Body of pancreas (tissue), 4 donors: ENCODE results near the gene IFT122. TPM values are rescaled to one million over a fixed set of nuclear protein-coding genes. Genes with fewer than 3 reads are reported as not detected.

Experiments
- ATAC-seq: fragments of 150-250 bp; one replicate; pipeline ENCODE4 v1.9.1; 2016
- DNase-seq, 4 donors: peaks; one replicate each; pipeline ENCODE4 v3.0.0-alpha.2; 2019
- H3K27ac ChIP-seq, 4 donors: fragments of 200-600 bp; sonication (generic); 1 replicate in 3 of 4; 2 replicates in 1 of 4; pipeline versions ENCODE4 v1.5.1 to v1.6.1; 2016 to 2019; ENCODE audit warnings: mild to moderate bottlenecking in 1 of 4, mixed read lengths in 1 of 4, moderate library complexity in 1 of 4
- H3K27me3 ChIP-seq, 2 donors: fragments of 200-600 bp; sonication (generic); one replicate each; pipeline ENCODE4 v1.6.0; 2016; ENCODE audit warnings: mild to moderate bottlenecking in 1 of 2
- H3K36me3 ChIP-seq, 2 donors: fragments of 200-600 bp; sonication (generic); replicated peaks in 1 of 2; 2 replicates each; pipeline ENCODE4 v1.5.1; 2016; ENCODE audit warnings: low read depth in 2 of 2; ENCODE audit not compliant: insufficient read depth in 1 of 2
- H3K4me1 ChIP-seq: fragments of 200-600 bp; sonication (generic); one replicate; pipeline ENCODE4 v1.6.0; 2016
- H3K4me3 ChIP-seq, 2 donors: fragments of 200-600 bp; sonication (generic); 1 replicate in 1 of 2; 2 replicates in 1 of 2; pipeline ENCODE4 v1.5.1; 2016 to 2019
- H3K9me3 ChIP-seq, 3 donors: fragments of 200-600 bp; sonication (generic); 1 replicate in 2 of 3; 2 replicates in 1 of 3; pipeline ENCODE4 v1.5.1; 2016
- POLR2A ChIP-seq, 3 donors: fragments of 450-650 bp; IDR thresholded peaks; one replicate each; pipeline ENCODE4 v1.6.1; 2016; ENCODE audit warnings: antibody characterized with exemption in 3 of 3, mild to moderate bottlenecking in 2 of 3
- WGBS, 2 donors: methylation state at CpG; one replicate each; pipeline ENCODE4 v1.1.5; 2017; 5-methylcytosine and 5-hydroxymethylcytosine counted together
- intact Hi-C: fragments of 100-400 bp; cut with DNase I; formaldehyde crosslinking; loops from one replicate; pipeline ENCODE4 v1.15.1; 2023
- total RNA-seq, 2 donors: library from RNA; depleted of rRNA; stranded (reverse); fragments of >200 nt; gene quantifications; one replicate each; pipeline ENCODE4 v1.1.0, GENCODE V29; 2016
- TF ChIP-seq, protein P1 (sequence below), 7 experiments: fragments of 450-650 bp in 4 of 7; fragments of 200-600 bp in 3 of 7; sonication (generic) in 3 of 7; IDR thresholded peaks; one replicate each; pipeline ENCODE4 v1.5.1; 2016 to 2019; ENCODE audit warnings: antibody characterized with exemption in 7 of 7

IFT122 gene
- total RNA-seq, 2 donors from 2014 or later, result 10.5 to 34.8 TPM

DNA sequence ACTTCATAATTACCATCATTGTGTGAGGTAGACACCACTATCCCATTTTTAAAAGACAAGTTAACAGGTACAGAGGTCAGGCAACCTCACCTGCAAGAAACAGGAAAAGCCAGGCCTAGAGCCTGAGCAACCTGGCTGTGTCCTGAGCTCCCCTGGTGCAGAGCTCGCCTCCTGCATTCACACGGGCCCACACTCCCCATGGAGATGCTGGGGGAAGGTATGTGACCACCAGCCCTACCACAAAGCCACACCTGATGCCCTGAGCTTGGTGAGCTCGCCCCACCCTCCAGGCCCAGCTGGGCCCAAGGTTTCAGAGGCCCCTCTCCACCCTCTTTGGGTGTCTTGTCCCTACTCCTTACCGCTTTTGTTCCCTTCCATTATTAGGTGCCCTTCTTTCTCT is 10.4 kb upstream of the IFT122 start:
- DNase-seq, result no peak
- Histone ChIP-seq H3K9me3 (no peaks in the 10 kb centered on the region), H3K36me3 (peaks cover 0 to 22% of the 10 kb centered on the region in 2 donors), H3K27me3 (no peaks in the 10 kb centered on the region), H3K4me3 (no peak overlapping the region), H3K4me1 (peaks cover 18% of the 10 kb centered on the region), H3K27ac (peak overlapping the region in 2 of 4 donors; percentile 68 to 73)
- no peak for TF ChIP-seq POLR2A (IDR thresholded peaks at IDR 0.05)
- TF ChIP-seq, protein P1, sequence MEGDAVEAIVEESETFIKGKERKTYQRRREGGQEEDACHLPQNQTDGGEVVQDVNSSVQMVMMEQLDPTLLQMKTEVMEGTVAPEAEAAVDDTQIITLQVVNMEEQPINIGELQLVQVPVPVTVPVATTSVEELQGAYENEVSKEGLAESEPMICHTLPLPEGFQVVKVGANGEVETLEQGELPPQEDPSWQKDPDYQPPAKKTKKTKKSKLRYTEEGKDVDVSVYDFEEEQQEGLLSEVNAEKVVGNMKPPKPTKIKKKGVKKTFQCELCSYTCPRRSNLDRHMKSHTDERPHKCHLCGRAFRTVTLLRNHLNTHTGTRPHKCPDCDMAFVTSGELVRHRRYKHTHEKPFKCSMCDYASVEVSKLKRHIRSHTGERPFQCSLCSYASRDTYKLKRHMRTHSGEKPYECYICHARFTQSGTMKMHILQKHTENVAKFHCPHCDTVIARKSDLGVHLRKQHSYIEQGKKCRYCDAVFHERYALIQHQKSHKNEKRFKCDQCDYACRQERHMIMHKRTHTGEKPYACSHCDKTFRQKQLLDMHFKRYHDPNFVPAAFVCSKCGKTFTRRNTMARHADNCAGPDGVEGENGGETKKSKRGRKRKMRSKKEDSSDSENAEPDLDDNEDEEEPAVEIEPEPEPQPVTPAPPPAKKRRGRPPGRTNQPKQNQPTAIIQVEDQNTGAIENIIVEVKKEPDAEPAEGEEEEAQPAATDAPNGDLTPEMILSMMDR (IDR thresholded peaks at IDR 0.05), result no peak
- ATAC-seq, result no peak
- intact Hi-C loops, result no loop called here
- 74 to 87% methylated on average over 4 of the region's 4 CpGs for WGBS, 2 donors

DNA sequence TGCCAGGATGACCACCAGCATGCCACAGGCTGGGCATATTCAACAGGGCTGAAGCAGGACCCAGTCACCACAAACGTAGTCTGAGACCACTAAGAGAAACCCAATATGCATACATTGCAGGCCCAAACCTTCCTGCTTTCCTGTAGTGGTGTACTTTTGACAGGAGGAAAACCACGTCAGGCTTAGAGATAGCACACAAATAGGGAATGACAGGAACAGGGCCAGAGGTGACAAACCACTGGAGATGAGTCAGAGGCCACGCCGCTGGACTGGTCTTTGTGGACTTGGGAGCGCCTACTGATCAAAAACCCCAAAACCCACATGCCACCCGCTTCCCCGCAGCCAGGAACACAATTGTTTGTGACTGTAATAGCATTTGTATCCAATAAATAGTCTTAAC is 8.0 kb upstream of the IFT122 start:
- intact Hi-C loops, result no loop called here
- H3K36me3 ChIP-seq, result peaks cover 0 to 22% of the 10 kb centered on the region in 2 donors
- H3K9me3 ChIP-seq, result no peaks in the 10 kb centered on the region
- H3K27me3 ChIP-seq, result no peaks in the 10 kb centered on the region
- DNase-seq, result no peak
- H3K4me1 ChIP-seq, result peaks cover 40% of the 10 kb centered on the region
- TF ChIP-seq, protein P1 (IDR thresholded peaks at IDR 0.05), result no peak
- TF ChIP-seq POLR2A (IDR thresholded peaks at IDR 0.05), result no peak
- H3K27ac ChIP-seq, result no peak overlapping the region
- no peak for ATAC-seq
- H3K4me3 ChIP-seq, result no peak overlapping the region
- 82 to 97% methylated on average over 7 of the region's 7 CpGs for WGBS, 2 donors

DNA sequence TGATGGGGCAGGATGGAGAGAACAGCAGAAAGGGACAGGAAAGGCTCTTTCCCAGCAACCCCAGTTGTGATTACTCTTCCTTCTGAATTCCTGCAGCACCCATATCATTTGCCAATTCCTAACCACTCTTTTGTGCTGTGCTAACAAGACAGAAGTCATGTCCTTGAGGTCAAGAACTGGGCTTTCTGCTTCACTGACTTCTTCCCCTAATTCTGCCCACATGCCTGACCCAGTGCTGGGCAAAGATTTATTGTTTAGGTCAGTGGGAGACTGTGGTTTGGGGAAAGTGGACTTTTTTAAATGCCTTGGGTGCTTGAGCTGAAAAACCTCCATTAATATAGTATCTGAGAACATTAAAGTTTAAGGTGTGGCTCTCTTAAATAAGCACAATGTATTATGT is 7.4 kb upstream of the IFT122 start:
- no peak for ATAC-seq
- intact Hi-C loops, result no loop called here

DNA sequence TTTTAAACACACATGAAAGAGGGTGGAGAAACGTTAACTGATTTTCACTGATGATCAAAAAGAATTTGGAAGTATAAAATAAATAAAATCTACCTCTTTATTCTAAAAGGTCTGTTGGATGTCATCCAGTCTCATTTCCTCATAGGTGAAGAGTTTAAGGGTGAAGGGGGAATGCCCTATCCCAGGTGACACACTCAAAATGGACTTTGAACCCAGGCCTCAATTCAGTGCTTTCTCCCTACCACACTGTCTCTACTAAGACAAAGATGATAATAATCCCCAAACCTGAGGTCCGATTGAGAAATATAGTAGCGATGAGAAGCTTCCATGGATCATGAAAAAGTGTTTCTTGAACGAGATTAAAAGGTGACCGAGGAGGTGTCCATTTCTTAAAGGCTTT is 6.5 kb upstream of the IFT122 start:
- WGBS, 2 donors, result 78 to 81% methylated on average over 5 of the region's 5 CpGs
- Histone ChIP-seq H3K27ac (no peak overlapping the region), H3K36me3 (peaks cover 0 to 22% of the 10 kb centered on the region in 2 donors), H3K4me1 (peaks cover 43% of the 10 kb centered on the region), H3K4me3 (no peak overlapping the region), H3K9me3 (no peaks in the 10 kb centered on the region), H3K27me3 (no peaks in the 10 kb centered on the region)
- ATAC-seq, result no peak
- no peak for DNase-seq
- intact Hi-C loops, result no loop called here
- TF ChIP-seq, protein P1 (IDR thresholded peaks at IDR 0.05), result no peak
- no peak for TF ChIP-seq POLR2A (IDR thresholded peaks at IDR 0.05)

More for the DNA sequence above, 7.4 kb upstream of the IFT122 start:
- no peak for TF ChIP-seq POLR2A (IDR thresholded peaks at IDR 0.05)
- Histone ChIP-seq H3K27me3 (no peaks in the 10 kb centered on the region), H3K27ac (no peak overlapping the region), H3K9me3 (no peaks in the 10 kb centered on the region), H3K4me1 (peaks cover 42% of the 10 kb centered on the region), H3K36me3 (peaks cover 0 to 22% of the 10 kb centered on the region in 2 donors), H3K4me3 (no peak overlapping the region)
- no peak for DNase-seq

DNA sequence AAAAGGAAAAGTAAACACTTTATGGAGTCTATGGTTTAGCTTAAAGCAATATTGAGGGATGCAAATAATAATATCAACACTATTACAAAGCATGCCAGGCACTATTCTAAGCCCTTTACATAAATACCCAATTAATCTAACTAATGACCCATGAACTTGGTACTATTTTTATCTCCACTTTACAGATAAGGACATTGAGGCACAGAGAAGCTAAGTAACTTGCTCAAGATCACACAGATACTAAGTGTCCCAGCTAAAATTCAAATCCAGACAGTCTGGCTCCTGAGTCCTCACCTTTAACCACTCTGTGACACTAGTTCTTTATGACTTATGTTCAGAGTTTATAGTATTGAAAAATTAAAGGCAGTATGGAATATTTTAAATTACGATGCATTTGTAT is 5.9 kb upstream of the IFT122 start:
- ATAC-seq (no peak), DNase-seq (no peak)
- Histone ChIP-seq H3K4me3 (no peak overlapping the region), H3K9me3 (no peaks in the 10 kb centered on the region), H3K27me3 (no peaks in the 10 kb centered on the region), H3K4me1 (peaks cover 38% of the 10 kb centered on the region), H3K36me3 (peaks cover 0 to 22% of the 10 kb centered on the region in 2 donors), H3K27ac (no peak overlapping the region)
- TF ChIP-seq, protein P1 (IDR thresholded peaks at IDR 0.05), result no peak
- TF ChIP-seq POLR2A (IDR thresholded peaks at IDR 0.05), result no peak
- intact Hi-C loops, result no loop called here
- 87 to 88% methylated on average over 1 of the region's 1 CpG for WGBS, 2 donors
